GM23338 (cell line): ENCODE results near the gene ZNF382.

Experiments used
- CREB1 ChIP-seq: fragments of 250-450 bp; sonication (Bioruptor Pico); IDR thresholded peaks from 2 replicates; pipeline ENCODE4 v1.5.0; 2020; ENCODE audit warnings: low read depth, mild to moderate bottlenecking, moderate library complexity
- CTCF ChIP-seq, 2 experiments: fragments of 200-600 bp in 1 of 2; sonication (generic) in 1 of 2; conservative IDR thresholded peaks; 2 replicates each; pipeline versions ENCODE4 v1.5.1 to v1.6.1; 2016 to 2017; ENCODE audit warnings: antibody characterized with exemption in 2 of 2, low read depth in 2 of 2, mild to moderate bottlenecking in 2 of 2, moderate library complexity in 1 of 2
- EZH2 ChIP-seq: fragments of 200-600 bp; sonication (generic); IDR thresholded peaks from one replicate; pipeline ENCODE4 v1.8.0; 2017; ENCODE audit warnings: antibody characterized with exemption, mild to moderate bottlenecking, low read depth; ENCODE audit not compliant: unreplicated experiment
- EZH2phosphoT487 ChIP-seq: fragments of 200-600 bp; sonication (generic); IDR thresholded peaks from one replicate; pipeline ENCODE4 v1.8.1; 2018; ENCODE audit warnings: antibody characterized with exemption; ENCODE audit not compliant: unreplicated experiment
- POLR2AphosphoS5 ChIP-seq: IDR thresholded peaks from 2 replicates; pipeline ENCODE4 v1.6.1; 2016; ENCODE audit warnings: antibody characterized with exemption, low read depth
- REST ChIP-seq: IDR thresholded peaks from one replicate; pipeline ENCODE4 v1.6.1; 2018; ENCODE audit warnings: antibody characterized with exemption; ENCODE audit not compliant: unreplicated experiment

- no peak for TF ChIP-seq CTCF (conservative IDR thresholded peaks at IDR 0.05; ENCODE audit: low read depth in 2 of 2)
- no peak for TF ChIP-seq POLR2AphosphoS5
- no peak for TF ChIP-seq CREB1 (CRISPR knock-in tag)
- no peak for TF ChIP-seq EZH2
- no peak for TF ChIP-seq REST
- no peak for TF ChIP-seq EZH2phosphoT487
These were observed 30.4 kb upstream of the ZNF382 start for GRCh38 chr19:36574741-36575140.
